ENCODE results near the gene PPCS.
"Not testable (repeated sequence)": the region's sequence is repeated elsewhere in the genome, so short reads cannot be mapped to it uniquely, and the experiment has no call there.

PPCS gene

DNA sequence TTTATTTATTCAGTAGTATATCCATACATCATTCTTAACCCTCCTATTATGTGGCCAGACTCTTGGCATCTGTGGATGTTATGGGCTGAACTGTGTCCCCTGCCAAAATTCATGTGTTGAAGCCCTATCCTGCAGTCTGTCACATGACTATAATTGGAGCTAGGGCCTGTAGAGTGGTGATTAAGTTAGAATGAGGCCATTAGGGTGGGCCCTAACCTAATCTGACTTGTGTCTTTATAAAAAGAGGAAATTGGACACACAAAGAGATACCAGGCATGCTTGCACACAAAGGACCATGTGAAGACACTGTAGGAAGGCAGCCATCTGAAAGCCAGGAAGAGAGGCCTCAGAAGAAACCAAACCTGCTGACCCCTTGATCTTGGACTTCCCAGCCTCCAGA, 7.1 kb upstream of the PPCS start:
- in situ Hi-C loops (cut with MboI; ENCODE audit: low sequenced_read_pairs), result no loop called here

DNA sequence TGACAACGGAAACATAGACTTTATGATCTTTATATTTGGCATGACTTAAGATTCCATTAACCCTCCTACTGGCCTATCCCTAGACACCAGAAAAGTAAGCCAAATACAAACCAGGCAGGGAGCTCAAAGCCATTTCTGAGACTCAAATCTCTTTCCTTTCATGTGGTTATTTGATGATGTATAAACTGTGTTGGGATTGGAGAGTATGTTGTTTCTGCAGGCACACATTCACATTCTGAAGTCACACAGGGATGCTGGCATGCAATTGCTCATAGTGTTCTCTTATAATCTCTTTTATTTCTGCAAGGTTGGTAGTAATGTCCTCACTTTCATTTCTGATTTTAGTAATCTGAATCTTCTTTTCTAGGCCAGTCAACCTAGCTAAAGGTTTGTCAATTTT, 6.3 kb upstream of the PPCS start:
- in situ Hi-C loops (cut with MboI; ENCODE audit: low sequenced_read_pairs), result no loop called here

GRCh38 chr1:42453386-42453785, 3.0 kb upstream of the PPCS start:
- in situ Hi-C loops (cut with MboI; ENCODE audit: low sequenced_read_pairs), result no loop called here

- in situ Hi-C loops (cut with MboI; ENCODE audit: low sequenced_read_pairs), result no loop called here
These were observed 1.9 kb upstream of the PPCS start for GRCh38 chr1:42454403-42454802.

- in situ Hi-C loops (cut with MboI; ENCODE audit: low sequenced_read_pairs), result no loop called here
These were observed 379 bp downstream of the PPCS start for GRCh38 chr1:42456754-42457089.

DNA sequence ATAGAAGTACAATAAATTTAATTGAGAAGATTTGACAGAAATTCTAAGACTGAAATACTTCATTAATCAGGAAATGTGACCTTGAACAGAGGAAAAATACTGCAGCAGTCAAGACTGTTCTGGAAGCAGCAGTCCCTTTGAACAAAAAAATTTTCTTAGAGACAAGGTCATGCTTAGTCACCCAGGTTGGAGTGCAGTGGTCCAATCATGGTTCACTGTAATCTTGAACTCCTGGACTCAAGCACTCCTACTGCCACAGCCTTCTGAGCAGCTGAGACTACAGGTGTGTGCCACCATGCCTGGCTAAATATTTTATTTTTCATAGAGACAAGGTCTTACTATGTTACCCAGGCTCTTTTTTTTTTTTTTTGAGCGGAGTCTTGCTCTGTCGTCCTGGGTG, 4.9 kb downstream of the PPCS start:
- in situ Hi-C loops (cut with MboI; ENCODE audit: low sequenced_read_pairs), result no loop called here

DNA sequence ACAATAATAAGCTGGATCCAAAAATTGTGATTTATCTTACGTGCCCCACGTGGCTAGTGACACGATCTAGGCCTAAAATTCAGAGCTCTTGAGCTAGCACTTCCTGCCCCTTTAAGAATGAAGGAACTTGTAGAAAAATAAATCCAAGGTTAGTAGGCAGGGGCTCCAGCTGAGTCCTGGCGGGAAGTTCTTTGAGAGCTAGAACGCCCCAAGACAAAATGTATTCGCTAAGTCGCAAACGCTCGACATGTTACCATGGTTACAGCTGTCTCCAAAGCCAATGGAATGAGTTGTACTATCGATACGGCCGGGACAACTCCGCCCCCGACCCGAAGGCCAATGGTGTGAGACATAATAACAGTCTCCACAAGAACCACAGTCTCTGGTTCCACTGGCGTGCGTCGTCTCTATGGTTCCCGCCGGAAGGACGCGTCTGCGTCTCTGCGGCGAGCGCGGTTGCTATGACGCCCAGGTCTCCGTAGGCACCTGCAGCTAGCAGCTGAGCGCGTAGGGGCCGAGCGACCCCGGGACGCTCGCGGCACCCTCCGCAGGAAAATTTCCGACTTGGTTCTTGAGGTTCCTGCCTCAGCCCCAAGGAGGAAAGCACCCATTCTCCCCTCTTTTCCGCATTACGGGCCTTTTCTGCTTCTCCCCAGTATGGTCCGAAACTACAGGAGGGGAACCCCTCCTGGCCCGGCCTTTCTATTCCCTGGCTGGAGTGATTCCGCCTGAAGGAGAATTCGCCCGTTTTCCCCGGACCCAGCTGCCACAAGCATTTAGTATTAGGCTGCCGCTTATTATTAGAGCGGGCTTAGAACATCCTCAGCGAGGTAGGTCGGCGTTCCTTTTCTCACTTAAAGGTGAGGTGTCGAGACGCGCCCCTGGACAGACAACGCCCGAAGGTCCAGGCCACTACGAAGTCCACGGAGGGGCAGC, 6.8 kb downstream of the PPCS start, which contains the start of gene CCDC30:
TSS of gene CCDC30 (plus strand) at position 459 of the 936 bp plus-strand sequence. CDS start 17,266 bp downstream, outside the sequence.
- in situ Hi-C loops (cut with MboI; ENCODE audit: low sequenced_read_pairs), result no loop called here

DNA sequence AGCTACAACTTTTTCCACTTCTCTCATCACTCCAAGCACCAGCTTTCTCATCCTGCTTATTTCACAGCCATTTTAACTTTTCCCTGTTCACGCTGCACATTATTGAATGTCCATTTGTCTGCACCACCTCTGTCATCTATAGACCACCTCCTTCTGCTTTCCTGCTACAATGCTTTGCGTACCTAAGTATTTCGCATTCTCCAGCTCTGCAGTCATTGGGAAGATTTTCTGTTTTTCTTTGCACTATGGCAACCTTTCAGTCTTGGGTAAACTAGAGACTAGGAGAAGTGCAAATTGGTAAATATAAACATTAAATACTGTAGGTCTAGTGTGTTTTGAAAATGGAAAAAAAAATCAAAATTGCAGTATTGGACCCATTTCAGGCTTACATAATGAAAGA, 7.6 kb downstream of the PPCS start:
- in situ Hi-C loops (cut with MboI; ENCODE audit: low sequenced_read_pairs), result no loop called here

- in situ Hi-C loops (cut with MboI; ENCODE audit: low sequenced_read_pairs), result no loop called here
These were observed 9.7 kb downstream of the PPCS start for GRCh38 chr1:42466030-42466429.

- in situ Hi-C loops (cut with MboI; ENCODE audit: low sequenced_read_pairs), result no loop called here
These were observed 13.4 kb downstream of the PPCS start for GRCh38 chr1:42469727-42470126.

DNA sequence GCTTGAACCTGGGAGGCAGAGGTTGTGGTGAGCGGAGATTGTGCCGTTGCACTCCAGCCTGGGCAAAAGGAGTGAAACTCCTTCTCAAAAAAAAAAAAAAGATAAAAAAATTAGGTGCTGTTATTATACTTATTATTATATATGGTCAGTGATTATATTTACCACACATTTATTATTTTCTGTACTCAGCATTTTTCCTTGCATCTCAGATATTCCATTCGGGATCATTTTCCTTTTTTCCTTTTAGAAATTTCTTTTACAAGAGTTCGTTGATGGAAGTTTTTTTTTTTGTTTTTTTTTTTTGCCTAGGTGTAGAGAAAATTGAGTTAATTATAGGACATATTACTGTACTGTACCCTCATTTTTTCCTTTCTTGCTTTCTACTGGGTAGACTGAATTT, 20.3 kb downstream of the PPCS start:
- in situ Hi-C loops (cut with MboI; ENCODE audit: low sequenced_read_pairs), result no loop called here

DNA sequence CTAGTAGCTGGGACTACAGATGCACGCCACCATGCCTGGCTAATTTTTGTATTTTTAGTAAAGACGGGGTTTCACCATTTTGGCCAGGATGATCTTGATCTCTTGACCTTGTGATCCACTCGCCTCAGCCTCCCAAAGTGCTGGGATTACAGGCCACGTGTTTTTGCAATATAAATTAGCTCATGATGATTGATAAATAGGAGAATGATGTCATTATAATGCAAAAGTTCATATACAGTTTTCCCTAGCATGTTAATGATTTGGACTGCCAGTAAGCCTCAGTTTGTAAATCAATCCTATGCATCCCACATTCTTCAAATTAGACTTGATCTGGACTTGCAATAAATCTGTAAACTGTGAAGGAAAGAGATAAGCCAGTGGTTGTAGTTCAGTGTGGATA, 21.0 kb downstream of the PPCS start:
- in situ Hi-C loops (cut with MboI; ENCODE audit: low sequenced_read_pairs), result not testable (repeated sequence)

GRCh38 chr1:42477775-42478174, 21.4 kb downstream of the PPCS start:
- in situ Hi-C loops (cut with MboI; ENCODE audit: low sequenced_read_pairs), result no loop called here

DNA sequence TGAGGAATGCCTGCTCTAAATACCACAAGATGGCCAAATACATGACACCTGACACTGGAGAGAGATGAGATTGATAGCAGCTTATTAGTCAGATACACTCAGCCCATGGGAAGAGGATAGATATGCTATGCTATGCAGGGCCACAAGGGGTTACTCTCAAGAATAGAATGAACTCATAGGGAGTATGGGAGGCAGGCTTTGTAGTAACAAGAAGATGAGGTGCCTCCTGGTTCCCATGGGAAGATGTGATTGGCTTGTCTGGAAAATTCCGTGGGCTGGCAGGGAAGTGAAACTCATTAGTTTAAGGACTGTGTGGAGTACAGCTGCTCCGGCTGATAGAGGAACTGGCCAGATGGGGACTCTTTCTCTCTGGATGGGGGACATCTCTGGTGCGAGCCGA, 23.3 kb downstream of the PPCS start:
- in situ Hi-C loops (cut with MboI; ENCODE audit: low sequenced_read_pairs), result loop anchor here (10.0 kb wide), 1 partner anchor 55 kb away; no protein-coding TSS in a partner anchor

- in situ Hi-C loops (cut with MboI; ENCODE audit: low sequenced_read_pairs), result loop anchor here (10.0 kb wide), 1 partner anchor 56 kb away; no protein-coding TSS in a partner anchor
These were observed 24.6 kb downstream of the PPCS start for GRCh38 chr1:42480921-42481320.

- in situ Hi-C loops (cut with MboI; ENCODE audit: low sequenced_read_pairs), result loop anchor here (10.0 kb wide), 1 partner anchor 58 kb away; no protein-coding TSS in a partner anchor
These were observed 26.4 kb downstream of the PPCS start for GRCh38 chr1:42482635-42483153.

DNA sequence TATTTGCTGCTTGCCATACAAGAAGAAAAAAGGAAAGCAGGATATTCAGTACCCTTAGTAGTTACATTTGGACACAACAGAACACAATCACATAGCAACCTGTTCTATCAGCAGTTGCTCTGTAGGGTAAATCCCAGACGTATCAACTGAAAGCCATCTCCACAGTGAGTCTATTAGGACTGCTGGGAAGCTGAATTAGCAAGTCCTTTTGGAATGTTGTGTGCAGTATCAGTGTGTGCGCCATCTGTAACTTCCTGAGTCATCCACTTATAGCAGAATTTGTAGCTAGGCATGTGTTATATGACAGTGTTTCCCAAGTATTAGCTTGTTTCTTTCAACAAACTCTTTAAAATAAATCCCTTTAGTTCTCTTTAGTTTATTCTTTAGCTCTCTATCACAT, 28.0 kb downstream of the PPCS start:
- in situ Hi-C loops (cut with MboI; ENCODE audit: low sequenced_read_pairs), result loop anchor here (10.0 kb wide), 1 partner anchor 60 kb away; no protein-coding TSS in a partner anchor

DNA sequence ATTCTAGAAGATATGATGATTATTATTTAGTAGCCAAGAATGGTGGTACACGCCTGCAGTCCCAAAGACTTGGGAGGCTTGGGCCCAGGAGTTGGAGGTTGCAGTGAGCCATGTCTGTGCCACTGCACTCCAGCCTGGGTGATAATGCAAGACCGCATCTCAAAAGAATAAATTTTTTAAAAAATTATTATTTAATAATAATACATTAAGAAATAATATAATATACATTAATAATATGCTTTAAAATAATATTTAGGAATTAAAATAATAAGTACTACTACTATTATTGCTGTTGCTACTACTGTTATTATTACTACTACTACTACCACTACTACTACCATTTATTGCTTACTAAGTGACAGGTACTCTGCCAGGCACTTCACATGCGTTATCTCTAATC, 33.9 kb downstream of the PPCS start:
- in situ Hi-C loops (cut with MboI; ENCODE audit: low sequenced_read_pairs), result no loop called here

DNA sequence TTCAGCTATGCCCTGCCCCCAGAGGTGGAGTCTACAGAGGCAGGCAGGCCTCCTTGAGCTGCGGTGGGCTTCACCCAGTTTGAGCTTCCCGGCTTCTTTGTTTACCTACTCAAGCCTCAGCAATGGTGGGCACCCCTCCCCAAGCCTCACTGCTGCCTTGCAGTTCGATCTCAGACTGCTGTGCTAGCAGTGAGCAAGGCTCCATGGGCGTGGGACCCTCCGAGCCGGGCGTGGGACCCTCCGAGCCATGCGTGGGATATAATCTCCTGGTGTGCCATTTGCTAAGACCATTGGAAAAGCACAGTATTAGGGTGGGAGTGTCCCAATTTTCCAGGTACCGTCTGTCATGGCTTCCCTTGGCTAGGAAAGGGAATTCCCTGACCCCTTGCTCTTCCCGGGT, 45.7 kb downstream of the PPCS start:
- in situ Hi-C loops (cut with MboI; ENCODE audit: low sequenced_read_pairs), result loop anchor here (25.0 kb wide), 1 partner anchor 585 kb away; no protein-coding TSS in a partner anchor

DNA sequence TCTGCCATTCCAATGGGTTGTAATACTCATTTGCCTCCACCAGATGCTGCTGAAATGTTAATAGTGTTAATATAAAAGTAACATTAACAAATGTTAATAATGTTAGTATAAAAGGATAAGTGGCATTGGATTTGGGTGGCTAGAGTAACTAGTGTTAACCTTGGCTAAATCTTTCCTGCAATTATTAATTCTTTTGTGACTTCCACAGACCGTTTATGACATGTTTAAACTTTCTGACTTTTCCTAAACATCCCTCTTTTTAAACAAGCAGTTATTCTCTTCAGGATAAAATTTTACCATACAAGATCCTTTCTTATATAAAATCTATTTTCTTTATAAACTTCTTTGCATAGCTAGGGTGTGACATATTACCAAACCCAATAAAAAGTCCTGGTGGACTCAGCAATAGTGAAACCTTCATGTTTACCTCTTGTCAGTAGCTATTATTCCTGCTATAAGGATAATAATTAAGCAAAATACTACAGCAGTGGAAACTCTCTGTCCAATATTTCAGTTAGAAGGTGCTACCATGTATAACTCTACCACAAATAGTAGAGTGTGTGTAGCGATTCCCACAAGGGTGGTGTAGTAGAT, 48.3 kb downstream of the PPCS start:
- in situ Hi-C loops (cut with MboI; ENCODE audit: low sequenced_read_pairs), result loop anchor here (25.0 kb wide), 1 partner anchor 583 kb away; no protein-coding TSS in a partner anchor

DNA sequence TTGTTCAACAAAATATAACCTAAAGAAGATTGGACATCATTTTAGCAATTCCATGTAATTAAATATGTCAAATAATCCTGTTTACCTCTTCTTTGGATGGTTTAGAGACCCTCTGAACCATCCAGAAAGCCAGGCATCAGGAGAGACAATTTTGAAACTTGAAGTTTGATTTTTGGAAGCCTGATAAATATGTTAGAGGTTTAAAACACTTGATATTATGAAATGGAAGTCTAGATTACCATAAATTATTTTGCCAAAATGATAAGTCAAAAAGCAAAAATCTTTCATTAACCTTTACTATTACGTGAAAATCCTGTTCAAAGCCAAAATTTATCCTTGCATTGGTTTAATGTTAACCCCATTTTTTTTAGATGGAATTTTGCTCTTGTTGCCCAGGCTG, 50.2 kb downstream of the PPCS start:
- in situ Hi-C loops (cut with MboI; ENCODE audit: low sequenced_read_pairs), result loop anchor here (25.0 kb wide), 1 partner anchor 581 kb away; no protein-coding TSS in a partner anchor

Data from HL-60/S4 (cell line).